Measurements from ENCODE around the gene E4F1. TPM values are rescaled to one million over a fixed set of nuclear protein-coding genes. Genes with fewer than 3 reads are reported as not detected.

The E4F1 gene
- total and polyA plus RNA-seq, 2 donors (not counting 1 experiment from before 2014, with no cell fraction given) = 6.7 to 31.2 TPM

DNA sequence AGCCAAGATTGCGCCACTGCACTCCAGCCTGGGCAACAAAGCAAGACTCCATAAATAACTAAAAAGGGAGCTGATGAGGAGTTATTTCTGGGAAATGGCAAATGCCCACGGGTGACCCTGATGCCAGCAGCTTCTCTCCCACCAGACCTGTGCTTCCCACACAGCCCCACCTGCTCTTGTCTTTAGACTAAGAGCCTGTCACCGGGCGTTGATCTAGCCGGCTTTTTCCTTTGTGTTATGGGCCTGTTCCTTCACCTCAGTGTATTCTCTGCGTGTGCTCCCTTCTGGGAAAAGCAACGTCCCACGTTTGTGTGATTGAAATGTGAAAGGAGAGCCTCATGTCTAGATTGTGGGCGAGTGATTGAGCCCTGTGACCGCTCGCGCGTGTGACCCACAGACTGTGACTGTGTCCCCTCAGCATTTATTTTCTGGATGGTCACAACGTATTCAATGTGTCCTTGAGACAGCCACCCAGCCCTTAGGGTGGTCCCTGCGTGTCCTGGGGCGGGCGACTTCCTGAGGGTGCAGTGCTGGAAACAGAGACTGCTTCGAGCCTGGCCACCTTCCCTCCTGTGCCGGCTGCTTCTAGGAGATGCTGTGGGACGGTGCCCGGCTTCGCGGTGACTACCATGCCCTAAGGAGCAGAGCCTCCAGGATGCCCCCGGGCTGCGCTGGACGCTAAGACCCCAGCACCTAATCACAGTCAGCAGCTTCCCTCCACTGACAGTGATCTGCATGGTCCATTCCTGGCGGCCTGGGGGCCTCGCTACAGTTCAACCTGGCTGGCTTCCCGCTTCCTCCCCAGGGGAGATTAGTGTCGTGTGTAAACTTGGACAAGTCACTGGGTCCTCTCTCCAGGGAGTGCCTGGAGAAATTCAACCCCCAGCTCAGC lies 52.3 kb downstream of the E4F1 start:
- no peak for DNase-seq (ENCODE audit: low read depth in 2 of 2)
- Histone ChIP-seq H3K79me2 (ENCODE audit: control insufficient read depth, insufficient read depth, low read length) (peaks cover 1% of the 10 kb centered on the region), H3K9me3 (ENCODE audit: control insufficient read depth, insufficient read depth, low read depth, low read length) (no peaks in the 10 kb centered on the region), H3K4me3 (replicated peaks in 1 of 4; ENCODE audit: control extremely low read depth in 1 of 4, insufficient read depth in 1 of 4, low read depth in 3 of 4, low read length in 4 of 4) (no peak overlapping the region), H2AFZ (ENCODE audit: low read length) (no peak overlapping the region), H3K4me1 (ENCODE audit: control insufficient read depth, extremely low read depth, insufficient read depth, low read length) (no peaks in the 10 kb centered on the region), H3K36me3 (ENCODE audit: control insufficient read depth, insufficient read depth, low read length) (no peaks in the 10 kb centered on the region), H3K9ac (ENCODE audit: insufficient read depth, low read length) (no peak overlapping the region), H3K27me3 (ENCODE audit: control insufficient read depth, insufficient read depth, low read length) (no peaks in the 10 kb centered on the region), H3K27ac (ENCODE audit: insufficient read depth, low read length) (no peak overlapping the region), H3K4me2 (ENCODE audit: extremely low read depth, insufficient read depth, low read length) (no peak overlapping the region), H4K20me1 (ENCODE audit: control insufficient read depth, extremely low read depth, insufficient read depth, low read length) (no peaks in the 10 kb centered on the region)
- TF ChIP-seq, protein P1, sequence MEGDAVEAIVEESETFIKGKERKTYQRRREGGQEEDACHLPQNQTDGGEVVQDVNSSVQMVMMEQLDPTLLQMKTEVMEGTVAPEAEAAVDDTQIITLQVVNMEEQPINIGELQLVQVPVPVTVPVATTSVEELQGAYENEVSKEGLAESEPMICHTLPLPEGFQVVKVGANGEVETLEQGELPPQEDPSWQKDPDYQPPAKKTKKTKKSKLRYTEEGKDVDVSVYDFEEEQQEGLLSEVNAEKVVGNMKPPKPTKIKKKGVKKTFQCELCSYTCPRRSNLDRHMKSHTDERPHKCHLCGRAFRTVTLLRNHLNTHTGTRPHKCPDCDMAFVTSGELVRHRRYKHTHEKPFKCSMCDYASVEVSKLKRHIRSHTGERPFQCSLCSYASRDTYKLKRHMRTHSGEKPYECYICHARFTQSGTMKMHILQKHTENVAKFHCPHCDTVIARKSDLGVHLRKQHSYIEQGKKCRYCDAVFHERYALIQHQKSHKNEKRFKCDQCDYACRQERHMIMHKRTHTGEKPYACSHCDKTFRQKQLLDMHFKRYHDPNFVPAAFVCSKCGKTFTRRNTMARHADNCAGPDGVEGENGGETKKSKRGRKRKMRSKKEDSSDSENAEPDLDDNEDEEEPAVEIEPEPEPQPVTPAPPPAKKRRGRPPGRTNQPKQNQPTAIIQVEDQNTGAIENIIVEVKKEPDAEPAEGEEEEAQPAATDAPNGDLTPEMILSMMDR (conservative IDR thresholded peaks at IDR 0.05 in 1 of 2, IDR thresholded peaks at IDR 0.05 in 1 of 2; ENCODE audit: low read depth in 1 of 2, low read length in 2 of 2) = no peak
- TF ChIP-seq EZH2 (IDR thresholded peaks at IDR 0.05; ENCODE audit: low read length, missing control alignments) = peak; percentile 44

DNA sequence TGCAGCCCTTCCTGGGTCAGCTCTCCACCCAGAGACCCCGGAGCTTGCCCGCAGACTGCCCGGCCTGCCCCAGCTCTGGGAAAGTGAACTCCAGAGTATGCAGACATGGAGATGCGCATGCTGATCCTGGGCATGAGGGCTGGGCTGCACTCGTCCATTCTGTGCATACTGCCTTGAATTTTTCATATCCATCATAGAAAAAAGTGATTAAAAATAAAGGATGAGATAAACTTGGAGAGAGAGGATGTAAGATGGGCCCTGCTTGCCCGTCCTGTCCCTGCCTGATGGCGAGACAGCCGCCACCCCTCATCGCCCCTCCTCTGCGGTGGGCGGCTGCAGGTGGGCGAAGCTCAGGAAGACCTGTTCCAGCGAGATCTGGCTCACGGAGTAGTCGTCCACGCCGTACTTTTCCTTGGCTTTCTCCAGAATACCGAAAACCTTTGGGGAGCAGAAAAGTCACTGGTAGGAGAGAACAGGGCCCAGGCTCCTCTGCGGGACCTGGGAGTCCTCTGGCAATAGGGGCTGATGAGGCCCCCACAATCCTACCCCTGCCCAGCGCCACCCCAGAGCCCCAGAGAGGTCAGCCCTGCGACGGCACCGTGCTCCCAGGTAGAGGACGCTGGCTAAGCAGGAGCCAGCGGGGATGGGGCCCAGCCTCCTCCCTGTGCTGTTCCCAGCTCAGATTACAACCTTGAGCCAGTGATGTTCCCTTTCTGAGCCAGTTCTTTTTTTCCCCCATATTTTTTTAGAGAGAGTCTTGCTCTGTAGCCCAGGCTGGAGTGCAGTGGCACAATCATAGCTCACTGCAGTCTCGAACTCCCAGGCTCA lies 53.2 kb downstream of the E4F1 start:
- H3K4me3 ChIP-seq (replicated peaks in 1 of 4; ENCODE audit: control extremely low read depth in 1 of 4, insufficient read depth in 1 of 4, low read depth in 3 of 4, low read length in 4 of 4) = no peak overlapping the region
- no peak overlapping the region for H2AFZ ChIP-seq (ENCODE audit: low read length)
- no peaks in the 10 kb centered on the region for H3K36me3 ChIP-seq (ENCODE audit: control insufficient read depth, insufficient read depth, low read length)
- no peaks in the 10 kb centered on the region for H3K9me3 ChIP-seq (ENCODE audit: control insufficient read depth, insufficient read depth, low read depth, low read length)
- no peak overlapping the region for H3K9ac ChIP-seq (ENCODE audit: insufficient read depth, low read length)
- no peaks in the 10 kb centered on the region for H3K27me3 ChIP-seq (ENCODE audit: control insufficient read depth, insufficient read depth, low read length)
- H3K4me2 ChIP-seq (ENCODE audit: extremely low read depth, insufficient read depth, low read length) = no peak overlapping the region
- H3K79me2 ChIP-seq (ENCODE audit: control insufficient read depth, insufficient read depth, low read length) = no peaks in the 10 kb centered on the region
- TF ChIP-seq, protein P1 (conservative IDR thresholded peaks at IDR 0.05 in 1 of 2, IDR thresholded peaks at IDR 0.05 in 1 of 2; ENCODE audit: low read depth in 1 of 2, low read length in 2 of 2) = no peak
- TF ChIP-seq EZH2 (IDR thresholded peaks at IDR 0.05; ENCODE audit: low read length, missing control alignments) = no peak
- H4K20me1 ChIP-seq (ENCODE audit: control insufficient read depth, extremely low read depth, insufficient read depth, low read length) = no peaks in the 10 kb centered on the region
- no peak for DNase-seq (ENCODE audit: low read depth in 2 of 2)
- no peaks in the 10 kb centered on the region for H3K4me1 ChIP-seq (ENCODE audit: control insufficient read depth, extremely low read depth, insufficient read depth, low read length)
- H3K27ac ChIP-seq (ENCODE audit: insufficient read depth, low read length) = no peak overlapping the region

Data from fibroblast of lung (primary cell).